HEK293 (cell line): Measurements from ENCODE around the gene PCDH9.

Experiments used
- CTCF ChIA-PET: fragments of 350-600 bp; formaldehyde crosslinking; extraction: SDS; loops from one replicate; lab custom pipeline; 2021; ENCODE audit warnings: antibody characterized with exemption; lab: Yijun Ruan, JAX
- POLR2A ChIA-PET: fragments of 300-600 bp; formaldehyde crosslinking; extraction: SDS; loops from one replicate; lab custom pipeline; 2020; ENCODE audit warnings: antibody characterized with exemption, inconsistent platforms; lab: Yijun Ruan, JAX
- H3K27ac ChIP-seq: fragments of 200-500 bp; sonication (Bioruptor generic); 2 replicates; pipeline ENCODE4 v1.5.1; 2014; ENCODE audit warnings: low read depth, low read length, control low read depth, inconsistent platforms; ENCODE audit errors: extremely low read depth
- H3K36me3 ChIP-seq, 2 experiments: fragments of 200-500 bp in 1 of 2; sonication (Bioruptor generic) in 1 of 2; 1 replicate in 1 of 2; 2 replicates in 1 of 2; pipeline ENCODE4 v1.5.1; 2014 to 2017; ENCODE audit warnings: inconsistent platforms in 2 of 2, low read length in 2 of 2; ENCODE audit not compliant: control insufficient read depth in 2 of 2, insufficient read depth in 1 of 2
- H3K4me1 ChIP-seq: fragments of 200-500 bp; sonication (Bioruptor generic); 2 replicates; pipeline ENCODE4 v1.5.1; 2014; ENCODE audit warnings: mild to moderate bottlenecking, low read length, inconsistent platforms; ENCODE audit not compliant: control insufficient read depth, insufficient read depth
- H3K4me3 ChIP-seq: 2 replicates; pipeline ENCODE4 v1.5.1; 2011; ENCODE audit warnings: low read depth, mild to moderate bottlenecking, control low read depth, low read length, moderate library complexity
- H3K9me3 ChIP-seq: fragments of 200-500 bp; sonication (Bioruptor generic); 2 replicates; pipeline ENCODE4 v1.5.1; 2014; ENCODE audit warnings: low read depth, low read length, inconsistent platforms; ENCODE audit not compliant: control insufficient read depth, insufficient read depth
- HOXA7 ChIP-seq: sonication (generic); formaldehyde crosslinking; IDR thresholded peaks from 2 replicates; pipeline ENCODE4 v1.8.1; 2022; ENCODE audit warnings: missing genetic modification reagents, borderline replicate concordance
- KLF8 ChIP-seq: fragments of 450-650 bp; formaldehyde crosslinking; IDR thresholded peaks from 2 replicates; pipeline ENCODE4 v1.5.1; 2016; ENCODE audit warnings: missing biosample characterization, missing genetic modification characterization
- KLF9 ChIP-seq: fragments of 450-650 bp; formaldehyde crosslinking; IDR thresholded peaks from 2 replicates; pipeline ENCODE4 v1.5.1; 2016; ENCODE audit warnings: missing biosample characterization, missing genetic modification characterization, low read depth
- REST ChIP-seq: fragments of 450-650 bp; formaldehyde crosslinking; IDR thresholded peaks from 2 replicates; pipeline ENCODE4 v1.5.1; 2016; ENCODE audit warnings: missing biosample characterization, missing genetic modification characterization
- TCF7L2 ChIP-seq: IDR thresholded peaks from 2 replicates; pipeline ENCODE4 v1.6.1; 2011; ENCODE audit warnings: low read depth, mild to moderate bottlenecking, inconsistent platforms, low read length, moderate library complexity, borderline replicate concordance
- ZBTB1 ChIP-seq: fragments of 450-650 bp; formaldehyde crosslinking; IDR thresholded peaks from 2 replicates; pipeline ENCODE4 v1.5.1; 2016; ENCODE audit warnings: missing biosample characterization, missing genetic modification characterization
- ZBTB48 ChIP-seq: fragments of 450-650 bp; formaldehyde crosslinking; IDR thresholded peaks from 2 replicates; pipeline ENCODE4 v1.5.1; 2016; ENCODE audit warnings: missing biosample characterization, missing genetic modification characterization
- ZNF202 ChIP-seq: fragments of 450-650 bp; formaldehyde crosslinking; IDR thresholded peaks from 2 replicates; pipeline ENCODE4 v1.5.1; 2016; ENCODE audit warnings: missing biosample characterization, missing genetic modification characterization, borderline replicate concordance
- ZNF266 ChIP-seq: fragments of 450-650 bp; formaldehyde crosslinking; IDR thresholded peaks from 2 replicates; pipeline ENCODE4 v1.5.1; 2016; ENCODE audit warnings: missing biosample characterization, missing genetic modification characterization, low read depth
- ZNF280D ChIP-seq: fragments of 450-650 bp; formaldehyde crosslinking; IDR thresholded peaks from 2 replicates; pipeline ENCODE4 v1.5.1; 2016; ENCODE audit warnings: missing biosample characterization, missing genetic modification characterization
- ZNF292 ChIP-seq: fragments of 450-650 bp; formaldehyde crosslinking; IDR thresholded peaks from 2 replicates; pipeline ENCODE4 v1.5.1; 2016; ENCODE audit warnings: low read depth, missing biosample characterization, missing genetic modification characterization, borderline replicate concordance
- ZNF37A ChIP-seq: fragments of 450-650 bp; IDR thresholded peaks from 2 replicates; pipeline ENCODE4 v1.5.1; 2018; ENCODE audit warnings: missing biosample characterization, missing genetic modification characterization
- ZNF426 ChIP-seq: fragments of 450-650 bp; formaldehyde crosslinking; IDR thresholded peaks from 2 replicates; pipeline ENCODE4 v1.5.1; 2017; ENCODE audit warnings: missing biosample characterization, missing genetic modification characterization, mild to moderate bottlenecking, inconsistent platforms, moderate library complexity
- ZNF514 ChIP-seq: fragments of 450-650 bp; formaldehyde crosslinking; IDR thresholded peaks from 2 replicates; pipeline ENCODE4 v1.5.1; 2016; ENCODE audit warnings: missing biosample characterization, missing genetic modification characterization
- ZNF529 ChIP-seq: fragments of 450-650 bp; formaldehyde crosslinking; IDR thresholded peaks from 2 replicates; pipeline ENCODE4 v1.5.1; 2017; ENCODE audit warnings: missing genetic modification characterization, missing biosample characterization; ENCODE audit not compliant: insufficient replicate concordance
- ZNF548 ChIP-seq: fragments of 450-650 bp; formaldehyde crosslinking; IDR thresholded peaks from 2 replicates; pipeline ENCODE4 v1.5.1; 2016; ENCODE audit warnings: missing biosample characterization, missing genetic modification characterization
- ZNF555 ChIP-seq: fragments of 450-650 bp; formaldehyde crosslinking; conservative IDR thresholded peaks from 2 replicates; pipeline ENCODE4 v1.5.1; 2017; ENCODE audit warnings: missing biosample characterization, mild to moderate bottlenecking, missing genetic modification characterization, inconsistent platforms
- ZNF639 ChIP-seq: fragments of 450-650 bp; formaldehyde crosslinking; IDR thresholded peaks from 2 replicates; pipeline ENCODE4 v1.5.1; 2016; ENCODE audit warnings: missing biosample characterization, missing genetic modification characterization
- ZNF843 ChIP-seq: fragments of 450-650 bp; formaldehyde crosslinking; IDR thresholded peaks from 2 replicates; pipeline ENCODE4 v1.5.1; 2016; ENCODE audit warnings: missing biosample characterization, missing genetic modification characterization
- ZSCAN4 ChIP-seq: fragments of 450-650 bp; formaldehyde crosslinking; IDR thresholded peaks from 2 replicates; pipeline ENCODE4 v1.5.1; 2017; ENCODE audit warnings: missing biosample characterization, missing genetic modification characterization
- TF ChIP-seq, protein P1 (sequence below): fragments of 450-650 bp; formaldehyde crosslinking; IDR thresholded peaks from 2 replicates; pipeline ENCODE4 v1.5.1; 2016; ENCODE audit warnings: missing biosample characterization, missing genetic modification characterization
- TF ChIP-seq, protein P2 (sequence below): fragments of 450-650 bp; IDR thresholded peaks from 2 replicates; pipeline ENCODE4 v1.5.1; 2018; ENCODE audit warnings: missing biosample characterization, missing genetic modification characterization
- TF ChIP-seq, protein P3 (sequence below): fragments of 450-650 bp; formaldehyde crosslinking; IDR thresholded peaks from 2 replicates; pipeline ENCODE4 v1.5.1; 2016; ENCODE audit warnings: missing biosample characterization, missing genetic modification characterization

The PCDH9 gene

GRCh38 chr13:67139551-67139950 lies 90.6 kb downstream of the PCDH9 start (continued):
- no peak for TF ChIP-seq ZNF292 (tag by site-specific recombination)
- TF ChIP-seq, protein P1, sequence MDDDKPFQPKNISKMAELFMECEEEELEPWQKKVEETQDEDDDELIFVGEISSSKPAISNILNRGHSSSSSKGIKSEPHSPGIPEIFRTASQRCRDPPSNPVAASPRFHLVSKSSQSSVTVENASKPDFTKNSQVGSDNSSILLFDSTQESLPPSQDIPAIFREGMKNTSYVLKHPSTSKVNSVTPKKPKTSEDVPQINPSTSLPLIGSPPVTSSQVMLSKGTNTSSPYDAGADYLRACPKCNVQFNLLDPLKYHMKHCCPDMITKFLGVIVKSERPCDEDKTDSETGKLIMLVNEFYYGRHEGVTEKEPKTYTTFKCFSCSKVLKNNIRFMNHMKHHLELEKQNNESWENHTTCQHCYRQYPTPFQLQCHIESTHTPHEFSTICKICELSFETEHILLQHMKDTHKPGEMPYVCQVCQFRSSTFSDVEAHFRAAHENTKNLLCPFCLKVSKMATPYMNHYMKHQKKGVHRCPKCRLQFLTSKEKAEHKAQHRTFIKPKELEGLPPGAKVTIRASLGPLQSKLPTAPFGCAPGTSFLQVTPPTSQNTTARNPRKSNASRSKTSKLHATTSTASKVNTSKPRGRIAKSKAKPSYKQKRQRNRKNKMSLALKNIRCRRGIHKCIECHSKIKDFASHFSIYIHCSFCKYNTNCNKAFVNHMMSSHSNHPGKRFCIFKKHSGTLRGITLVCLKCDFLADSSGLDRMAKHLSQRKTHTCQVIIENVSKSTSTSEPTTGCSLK (tag by site-specific recombination): no peak
- TF ChIP-seq ZNF514: no peak
- no peak for TF ChIP-seq TCF7L2
- no peak for TF ChIP-seq HOXA7 (CRISPR knock-in tag)

- Histone ChIP-seq H3K36me3 (no peaks in the 10 kb centered on the region), H3K27ac (no peak overlapping the region)
- TF ChIP-seq ZBTB48 (tag by site-specific recombination) (no peak), ZNF555 (no peak), ZNF639 (tag by site-specific recombination) (no peak), ZNF426 (tag by site-specific recombination) (no peak), ZNF202 (tag by site-specific recombination) (no peak), ZNF280D (tag by site-specific recombination) (no peak), REST (tag by site-specific recombination) (no peak), ZNF548 (tag by site-specific recombination) (no peak), ZNF37A (tag by site-specific recombination) (no peak), ZBTB1 (no peak), ZSCAN4 (tag by site-specific recombination) (no peak), ZNF843 (no peak), ZNF529 (tag by site-specific recombination) (no peak), ZNF266 (tag by site-specific recombination) (no peak), KLF9 (no peak), KLF8 (no peak)
- TF ChIP-seq, protein P2, sequence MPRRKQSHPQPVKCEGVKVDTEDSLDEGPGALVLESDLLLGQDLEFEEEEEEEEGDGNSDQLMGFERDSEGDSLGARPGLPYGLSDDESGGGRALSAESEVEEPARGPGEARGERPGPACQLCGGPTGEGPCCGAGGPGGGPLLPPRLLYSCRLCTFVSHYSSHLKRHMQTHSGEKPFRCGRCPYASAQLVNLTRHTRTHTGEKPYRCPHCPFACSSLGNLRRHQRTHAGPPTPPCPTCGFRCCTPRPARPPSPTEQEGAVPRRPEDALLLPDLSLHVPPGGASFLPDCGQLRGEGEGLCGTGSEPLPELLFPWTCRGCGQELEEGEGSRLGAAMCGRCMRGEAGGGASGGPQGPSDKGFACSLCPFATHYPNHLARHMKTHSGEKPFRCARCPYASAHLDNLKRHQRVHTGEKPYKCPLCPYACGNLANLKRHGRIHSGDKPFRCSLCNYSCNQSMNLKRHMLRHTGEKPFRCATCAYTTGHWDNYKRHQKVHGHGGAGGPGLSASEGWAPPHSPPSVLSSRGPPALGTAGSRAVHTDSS: no peak
- TF ChIP-seq, protein P3, sequence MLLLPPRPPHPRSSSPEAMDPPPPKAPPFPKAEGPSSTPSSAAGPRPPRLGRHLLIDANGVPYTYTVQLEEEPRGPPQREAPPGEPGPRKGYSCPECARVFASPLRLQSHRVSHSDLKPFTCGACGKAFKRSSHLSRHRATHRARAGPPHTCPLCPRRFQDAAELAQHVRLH (tag by site-specific recombination): no peak
These were observed 91.2 kb downstream of the PCDH9 start for GRCh38 chr13:67138970-67139369.

More at GRCh38 chr13:67138970-67139369, 91.2 kb downstream of the PCDH9 start:
- Histone ChIP-seq H3K9me3 (no peaks in the 10 kb centered on the region), H3K4me3 (no peak overlapping the region), H3K4me1 (no peaks in the 10 kb centered on the region)
- ChIA-PET POLR2A (no interaction called here), CTCF (no interaction called here)
